OCI-LY1 (cell line): ENCODE data around the gene EIF4E1B.

Experiments
- H2AFZ ChIP-seq: fragments of 200-600 bp; sonication (generic), shearing (Covaris generic); 2 replicates; pipeline ENCODE4 v1.6.0; 2014; ENCODE audit warnings: antibody characterized with exemption, mild to moderate bottlenecking, low read length
- H3F3A ChIP-seq: fragments of 200-600 bp; sonication (generic), shearing (Covaris generic); 2 replicates; pipeline ENCODE4 v1.6.0; 2014; ENCODE audit warnings: mild to moderate bottlenecking, antibody characterized with exemption, low read length, moderate library complexity; ENCODE audit not compliant: insufficient read depth
- H3K27ac ChIP-seq: fragments of 200-600 bp; sonication (generic); 2 replicates; pipeline ENCODE4 v1.5.1; 2014; ENCODE audit warnings: low read length, mixed run types, mild to moderate bottlenecking, low read depth; ENCODE audit not compliant: poor library complexity, severe bottlenecking
- H3K27me3 ChIP-seq: fragments of 200-600 bp; sonication (generic); 2 replicates; pipeline ENCODE4 v1.6.0; 2014; ENCODE audit warnings: antibody characterized with exemption, mild to moderate bottlenecking, low read length, moderate library complexity; ENCODE audit not compliant: insufficient read depth
- H3K36me3 ChIP-seq: fragments of 200-600 bp; sonication (generic); 2 replicates; pipeline ENCODE4 v1.6.1; 2014; ENCODE audit warnings: mild to moderate bottlenecking, antibody characterized with exemption, low read length, moderate library complexity, mixed read lengths; ENCODE audit not compliant: insufficient read depth
- H3K4me1 ChIP-seq: fragments of 200-600 bp; sonication (generic); 2 replicates; pipeline ENCODE4 v1.5.1; 2014; ENCODE audit warnings: mild to moderate bottlenecking, low read length, moderate library complexity; ENCODE audit not compliant: insufficient read depth, severe bottlenecking
- H3K4me2 ChIP-seq: fragments of 200-600 bp; sonication (generic), shearing (Covaris generic); 2 replicates; pipeline ENCODE4 v1.6.1; 2014; ENCODE audit warnings: low read length
- H3K4me3 ChIP-seq: fragments of 200-600 bp; sonication (generic); 2 replicates; pipeline ENCODE4 v1.5.1; 2014; ENCODE audit warnings: low read length, low read depth, mild to moderate bottlenecking, mixed read lengths; ENCODE audit not compliant: poor library complexity, severe bottlenecking
- H3K79me2 ChIP-seq: fragments of 200-600 bp; shearing (Covaris generic); 2 replicates; pipeline ENCODE4 v1.6.1; 2016; ENCODE audit warnings: mixed run types, low read length, mixed read lengths; ENCODE audit not compliant: insufficient read depth
- H3K9ac ChIP-seq: fragments of 200-600 bp; sonication (generic), shearing (Covaris generic); 2 replicates; pipeline ENCODE4 v1.6.1; 2014; ENCODE audit warnings: mild to moderate bottlenecking, low read length, mixed read lengths
- H3K9me2 ChIP-seq: fragments of 200-600 bp; sonication (generic), shearing (Covaris generic); 2 replicates; pipeline ENCODE4 v1.6.1; 2014; ENCODE audit warnings: low read depth, mild to moderate bottlenecking, low read length, mixed read lengths
- H3K9me3 ChIP-seq: fragments of 200-600 bp; shearing (Covaris generic); 2 replicates; pipeline ENCODE4 v1.6.1; 2014; ENCODE audit warnings: low read length, mixed read lengths
- H4K20me1 ChIP-seq: fragments of 200-600 bp; sonication (generic), shearing (Covaris generic); 2 replicates; pipeline ENCODE4 v1.6.0; 2016; ENCODE audit warnings: mild to moderate bottlenecking, low read length; ENCODE audit not compliant: insufficient read depth
- EZH2 ChIP-seq: fragments of 200-600 bp; sonication (generic), shearing (Covaris generic); IDR thresholded peaks from 2 replicates; pipeline ENCODE4 v1.8.0; 2017; ENCODE audit warnings: borderline replicate concordance, mixed run types, mild to moderate bottlenecking, antibody characterized with exemption, low read length, moderate library complexity, mixed read lengths
- TF ChIP-seq, protein P1 (sequence below): fragments of 200-600 bp; sonication (generic), shearing (Covaris generic); IDR thresholded peaks from 2 replicates; pipeline ENCODE4 v1.5.1; 2017; ENCODE audit warnings: mild to moderate bottlenecking, antibody characterized with exemption, low read length, moderate library complexity, mixed read lengths

The EIF4E1B gene

DNA sequence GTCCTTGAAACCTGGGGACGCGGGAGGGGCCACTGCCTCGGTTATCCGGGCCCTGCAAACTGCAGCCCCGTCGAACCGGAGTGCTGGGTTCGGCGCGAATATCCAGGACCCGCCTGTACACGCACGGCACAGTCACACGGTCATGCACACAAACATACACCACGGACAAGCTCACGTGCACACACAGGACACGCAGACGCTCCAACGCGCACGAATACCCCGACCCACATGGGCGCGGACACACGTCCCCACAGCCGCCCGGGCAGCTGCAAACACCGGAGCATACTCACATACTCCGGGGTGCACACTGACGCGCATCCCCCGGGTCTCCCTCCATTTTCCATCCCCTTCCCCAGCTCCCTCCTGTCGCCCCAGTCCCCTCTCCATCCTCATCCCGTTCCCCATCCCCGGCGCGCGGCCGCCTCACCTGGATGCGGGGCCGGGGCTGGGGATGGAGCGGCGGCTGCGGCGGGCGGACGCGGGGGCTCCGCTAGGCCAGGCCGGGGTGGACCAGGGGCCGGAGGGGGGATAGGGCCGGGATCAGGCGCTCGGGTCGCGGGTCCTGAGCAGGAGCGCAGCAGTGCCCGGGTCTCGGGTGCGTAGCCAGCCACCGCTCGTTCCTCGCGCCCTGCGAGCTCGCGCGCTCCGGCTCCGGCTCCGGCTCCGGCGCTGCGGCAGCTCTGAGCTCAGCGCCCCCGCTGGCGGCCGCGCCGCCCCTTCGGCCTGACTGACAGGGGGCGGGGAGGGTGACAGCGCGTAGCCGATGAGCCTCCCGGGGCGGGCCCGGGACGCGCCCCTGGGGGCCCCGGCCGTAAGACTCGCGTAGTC lies at the start of gene EIF4E1B, which contains the start of gene SNCB:
TSS of gene EIF4E1B (plus strand) at position 823 of the 828 bp plus-strand sequence. CDS start 12,113 bp downstream, outside the sequence.
TSS of gene SNCB (minus strand) at position 682 of the 828 bp plus-strand sequence. CDS start 880 bp downstream, outside the sequence.
- peaks cover 5% of the 10 kb centered on the region for H3K27me3 ChIP-seq
- peak within 1 kb of the TSS; percentile 47; the same call in 1 of the 2 replicates for H3K9ac ChIP-seq
- no peak within 1 kb of the TSS for H2AFZ ChIP-seq
- no peaks in the 10 kb centered on the region for H3K9me3 ChIP-seq
- TF ChIP-seq, protein P1, sequence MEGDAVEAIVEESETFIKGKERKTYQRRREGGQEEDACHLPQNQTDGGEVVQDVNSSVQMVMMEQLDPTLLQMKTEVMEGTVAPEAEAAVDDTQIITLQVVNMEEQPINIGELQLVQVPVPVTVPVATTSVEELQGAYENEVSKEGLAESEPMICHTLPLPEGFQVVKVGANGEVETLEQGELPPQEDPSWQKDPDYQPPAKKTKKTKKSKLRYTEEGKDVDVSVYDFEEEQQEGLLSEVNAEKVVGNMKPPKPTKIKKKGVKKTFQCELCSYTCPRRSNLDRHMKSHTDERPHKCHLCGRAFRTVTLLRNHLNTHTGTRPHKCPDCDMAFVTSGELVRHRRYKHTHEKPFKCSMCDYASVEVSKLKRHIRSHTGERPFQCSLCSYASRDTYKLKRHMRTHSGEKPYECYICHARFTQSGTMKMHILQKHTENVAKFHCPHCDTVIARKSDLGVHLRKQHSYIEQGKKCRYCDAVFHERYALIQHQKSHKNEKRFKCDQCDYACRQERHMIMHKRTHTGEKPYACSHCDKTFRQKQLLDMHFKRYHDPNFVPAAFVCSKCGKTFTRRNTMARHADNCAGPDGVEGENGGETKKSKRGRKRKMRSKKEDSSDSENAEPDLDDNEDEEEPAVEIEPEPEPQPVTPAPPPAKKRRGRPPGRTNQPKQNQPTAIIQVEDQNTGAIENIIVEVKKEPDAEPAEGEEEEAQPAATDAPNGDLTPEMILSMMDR, result no peak
- no peak for TF ChIP-seq EZH2
- H3K79me2 ChIP-seq, result no peaks in the 10 kb centered on the region
- H3K27ac ChIP-seq, result no peak within 1 kb of the TSS
- H3K4me1 ChIP-seq, result peaks cover 29% of the 10 kb centered on the region
- no peaks in the 10 kb centered on the region for H4K20me1 ChIP-seq
- H3K4me2 ChIP-seq, result peak within 1 kb of the TSS; percentile 77
- H3K36me3 ChIP-seq, result no peaks in the 10 kb centered on the region
- H3F3A ChIP-seq, result no peaks in the 10 kb centered on the region
- no peaks in the 10 kb centered on the region for H3K9me2 ChIP-seq
- H3K4me3 ChIP-seq, result peak within 1 kb of the TSS; percentile 59

- TF ChIP-seq, protein P1, result no peak
- TF ChIP-seq EZH2, result no peak
- H3K9me2 ChIP-seq, result no peaks in the 10 kb centered on the region
- no peaks in the 10 kb centered on the region for H3K4me1 ChIP-seq
- peaks cover 10% of the 10 kb centered on the region for H3K9me3 ChIP-seq
- H3K4me2 ChIP-seq, result no peak overlapping the region
- no peak overlapping the region for H2AFZ ChIP-seq
- H3K9ac ChIP-seq, result no peak overlapping the region
- no peaks in the 10 kb centered on the region for H3F3A ChIP-seq
- H3K27ac ChIP-seq, result no peak overlapping the region
- peaks cover 12% of the 10 kb centered on the region; the same call in 1 of the 2 replicates for H3K27me3 ChIP-seq
- no peaks in the 10 kb centered on the region; the same call in 1 of the 2 replicates for H3K36me3 ChIP-seq
- H3K4me3 ChIP-seq, result no peak overlapping the region
- H4K20me1 ChIP-seq, result no peaks in the 10 kb centered on the region
- H3K79me2 ChIP-seq, result no peaks in the 10 kb centered on the region
Observed at GRCh38 chr5:176581361-176581760, 49.1 kb upstream of the EIF4E1B start.

GRCh38 chr5:176583076-176583475 lies 47.4 kb upstream of the EIF4E1B start:
- Histone ChIP-seq H3K4me1 (no peaks in the 10 kb centered on the region), H3K79me2 (no peaks in the 10 kb centered on the region), H4K20me1 (no peaks in the 10 kb centered on the region), H3K9ac (no peak overlapping the region), H3K27ac (no peak overlapping the region), H3K4me2 (no peak overlapping the region), H3F3A (no peaks in the 10 kb centered on the region), H2AFZ (no peak overlapping the region), H3K27me3 (peaks cover 12% of the 10 kb centered on the region; the same call in 1 of the 2 replicates), H3K36me3 (no peaks in the 10 kb centered on the region; the same call in 1 of the 2 replicates), H3K4me3 (no peak overlapping the region), H3K9me3 (peaks cover 10% of the 10 kb centered on the region), H3K9me2 (no peaks in the 10 kb centered on the region)
- TF ChIP-seq EZH2, result no peak
